Measurements from ENCODE around the gene HERC2. TPM values are rescaled to one million over a fixed set of nuclear protein-coding genes. Genes with fewer than 3 reads are reported as not detected.

The HERC2 gene
- total RNA-seq, 2 donors from 2014 or later: 105 to 112 TPM

DNA sequence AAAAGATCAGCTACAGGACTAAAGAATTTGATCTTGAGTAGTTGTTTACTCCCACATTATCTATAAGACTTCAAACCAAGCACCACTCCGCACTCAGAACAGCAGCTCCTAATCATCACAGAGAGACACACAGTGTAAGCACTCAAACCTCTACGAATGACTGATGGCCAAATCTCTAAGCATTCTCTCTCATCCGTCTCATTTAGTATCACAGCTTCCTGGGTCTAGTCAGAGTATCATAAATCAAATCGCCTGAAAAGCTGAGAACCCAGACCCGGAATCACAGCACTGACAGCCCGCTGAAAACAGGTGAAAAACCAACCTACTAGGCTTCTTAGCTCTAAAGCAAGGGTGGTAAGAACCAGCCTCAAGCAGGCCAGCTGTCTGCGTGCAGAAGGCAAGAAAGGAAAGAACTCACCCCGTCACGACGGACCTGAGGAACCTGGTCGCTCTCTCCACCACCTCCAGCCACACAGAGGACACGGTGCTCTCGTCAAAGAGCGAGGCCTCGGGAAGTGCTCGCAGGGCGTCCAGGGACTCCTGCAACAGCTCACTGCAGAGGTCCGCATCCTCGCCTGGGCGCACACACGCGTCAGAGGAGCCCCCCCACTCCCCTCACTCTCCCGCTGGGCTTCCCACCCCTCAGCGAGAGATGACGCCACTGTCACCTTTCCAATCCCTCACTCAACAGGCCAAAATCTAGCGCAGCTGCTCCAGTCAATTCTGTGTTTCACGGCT lies 47.9 kb downstream of the HERC2 start:
- Mint-ChIP-seq H3K27ac (peak overlapping the region; percentile 31), H3K4me3 (no peak overlapping the region), H3K9me3 (no peaks in the 10 kb centered on the region), H3K36me3 (ENCODE audit: low read depth) (peaks cover 53% of the 10 kb centered on the region), H3K27me3 (ENCODE audit: insufficient read depth) (no peaks in the 10 kb centered on the region), H3K4me1 (peaks cover 3% of the 10 kb centered on the region)
- no peaks in the 10 kb centered on the region for H3K9me3 ChIP-seq (ENCODE audit: control insufficient read depth, low read length)
- H3K9ac ChIP-seq (ENCODE audit: extremely low read depth, low read length, poor library complexity, severe bottlenecking): no peak overlapping the region
- no peaks in the 10 kb centered on the region for H3K27me3 ChIP-seq (ENCODE audit: control insufficient read depth, insufficient read depth, low read length, poor library complexity, severe bottlenecking)
- H3K36me3 ChIP-seq (ENCODE audit: control insufficient read depth, insufficient read depth, low read length): peaks cover 63% of the 10 kb centered on the region
- H3K4me3 ChIP-seq (ENCODE audit: low read length): no peak overlapping the region
- no peak for DNase-seq
- H3K4me1 ChIP-seq (ENCODE audit: control insufficient read depth, insufficient read depth, low read length): no peaks in the 10 kb centered on the region
- 91 to 92% methylated on average over 26 to 27 of the region's 27 CpGs for WGBS, 2 experiments (ENCODE audit: insufficient coverage in 1 of 2, insufficient read length in 1 of 2)
- peak overlapping the region; percentile 51 for H3K27ac ChIP-seq (ENCODE audit: low read depth, low read length)
- TF ChIP-seq, protein P1, sequence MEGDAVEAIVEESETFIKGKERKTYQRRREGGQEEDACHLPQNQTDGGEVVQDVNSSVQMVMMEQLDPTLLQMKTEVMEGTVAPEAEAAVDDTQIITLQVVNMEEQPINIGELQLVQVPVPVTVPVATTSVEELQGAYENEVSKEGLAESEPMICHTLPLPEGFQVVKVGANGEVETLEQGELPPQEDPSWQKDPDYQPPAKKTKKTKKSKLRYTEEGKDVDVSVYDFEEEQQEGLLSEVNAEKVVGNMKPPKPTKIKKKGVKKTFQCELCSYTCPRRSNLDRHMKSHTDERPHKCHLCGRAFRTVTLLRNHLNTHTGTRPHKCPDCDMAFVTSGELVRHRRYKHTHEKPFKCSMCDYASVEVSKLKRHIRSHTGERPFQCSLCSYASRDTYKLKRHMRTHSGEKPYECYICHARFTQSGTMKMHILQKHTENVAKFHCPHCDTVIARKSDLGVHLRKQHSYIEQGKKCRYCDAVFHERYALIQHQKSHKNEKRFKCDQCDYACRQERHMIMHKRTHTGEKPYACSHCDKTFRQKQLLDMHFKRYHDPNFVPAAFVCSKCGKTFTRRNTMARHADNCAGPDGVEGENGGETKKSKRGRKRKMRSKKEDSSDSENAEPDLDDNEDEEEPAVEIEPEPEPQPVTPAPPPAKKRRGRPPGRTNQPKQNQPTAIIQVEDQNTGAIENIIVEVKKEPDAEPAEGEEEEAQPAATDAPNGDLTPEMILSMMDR (conservative IDR thresholded peaks at IDR 0.05): no peak

DNA sequence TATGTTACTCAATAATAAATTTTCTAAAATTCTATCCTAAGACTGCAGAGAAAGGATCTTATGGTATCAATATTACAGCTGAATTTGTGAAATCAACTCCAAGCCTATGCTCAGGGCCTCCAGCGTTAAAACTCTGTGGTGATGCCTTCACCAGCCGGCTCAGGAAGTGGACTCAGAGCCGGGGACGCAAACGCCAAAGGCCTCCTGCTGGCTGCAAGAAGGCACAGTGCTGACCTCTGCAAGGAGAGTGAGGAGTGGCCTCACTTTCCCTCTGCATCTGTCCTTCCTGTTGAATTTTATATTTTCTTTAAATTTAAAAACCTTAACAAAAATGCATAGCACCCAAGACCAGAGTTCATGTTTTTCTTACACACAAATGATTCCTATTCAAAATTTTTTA lies 48.5 kb downstream of the HERC2 start:
- H3K36me3 Mint-ChIP-seq (ENCODE audit: low read depth): peaks cover 54% of the 10 kb centered on the region
- 58 to 70% methylated on average over 2 to 5 of the region's 5 CpGs for WGBS, 2 experiments (ENCODE audit: insufficient coverage in 1 of 2, insufficient read length in 1 of 2)
- Histone ChIP-seq H3K4me1 (ENCODE audit: control insufficient read depth, insufficient read depth, low read length) (no peaks in the 10 kb centered on the region), H3K4me3 (ENCODE audit: low read length) (no peak overlapping the region), H3K36me3 (ENCODE audit: control insufficient read depth, insufficient read depth, low read length) (peaks cover 64% of the 10 kb centered on the region), H3K27me3 (ENCODE audit: control insufficient read depth, insufficient read depth, low read length, poor library complexity, severe bottlenecking) (no peaks in the 10 kb centered on the region), H3K9me3 (ENCODE audit: control insufficient read depth, low read length) (no peaks in the 10 kb centered on the region), H3K9ac (ENCODE audit: extremely low read depth, low read length, poor library complexity, severe bottlenecking) (no peak overlapping the region), H3K27ac (ENCODE audit: low read depth, low read length) (no peak overlapping the region)
- no peaks in the 10 kb centered on the region for H3K9me3 Mint-ChIP-seq
- no peaks in the 10 kb centered on the region for H3K27me3 Mint-ChIP-seq (ENCODE audit: insufficient read depth)
- H3K4me1 Mint-ChIP-seq: peaks cover 3% of the 10 kb centered on the region
- peak; percentile 63 for DNase-seq
- no peak overlapping the region for H3K4me3 Mint-ChIP-seq
- peak overlapping the region; percentile 31 for H3K27ac Mint-ChIP-seq
- TF ChIP-seq, protein P1 (conservative IDR thresholded peaks at IDR 0.05): peak; percentile 70

DNA sequence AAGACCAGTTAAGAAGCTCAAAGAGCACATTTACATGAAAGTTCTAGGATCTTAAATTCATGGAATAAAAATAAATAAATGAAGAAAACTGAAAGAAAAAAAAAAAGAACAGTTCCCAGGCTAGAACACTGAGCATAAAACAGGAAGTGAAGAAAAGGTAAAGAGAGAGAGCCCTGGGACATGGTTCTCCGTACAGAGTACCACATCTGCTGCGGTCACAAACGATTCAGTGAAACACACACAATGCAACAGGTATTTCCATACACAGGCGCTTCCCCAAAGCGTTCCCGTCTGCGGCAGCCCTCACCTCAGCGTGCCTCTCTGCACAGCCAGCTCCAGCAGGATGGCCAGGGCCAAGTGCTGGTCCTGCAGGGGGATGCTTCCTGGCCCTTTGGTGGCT lies 49.4 kb downstream of the HERC2 start:
- Histone ChIP-seq H3K9ac (ENCODE audit: extremely low read depth, low read length, poor library complexity, severe bottlenecking) (no peak overlapping the region), H3K4me1 (ENCODE audit: control insufficient read depth, insufficient read depth, low read length) (no peaks in the 10 kb centered on the region), H3K9me3 (ENCODE audit: control insufficient read depth, low read length) (no peaks in the 10 kb centered on the region), H3K36me3 (ENCODE audit: control insufficient read depth, insufficient read depth, low read length) (peaks cover 69% of the 10 kb centered on the region), H3K27ac (ENCODE audit: low read depth, low read length) (no peak overlapping the region), H3K27me3 (ENCODE audit: control insufficient read depth, insufficient read depth, low read length, poor library complexity, severe bottlenecking) (no peaks in the 10 kb centered on the region), H3K4me3 (ENCODE audit: low read length) (no peak overlapping the region)
- H3K9me3 Mint-ChIP-seq: no peaks in the 10 kb centered on the region
- no peak overlapping the region for H3K4me3 Mint-ChIP-seq
- peaks cover 62% of the 10 kb centered on the region for H3K36me3 Mint-ChIP-seq (ENCODE audit: low read depth)
- H3K27me3 Mint-ChIP-seq (ENCODE audit: insufficient read depth): no peaks in the 10 kb centered on the region
- no peak for DNase-seq
- no peak overlapping the region for H3K27ac Mint-ChIP-seq
- peaks cover 3% of the 10 kb centered on the region for H3K4me1 Mint-ChIP-seq
- TF ChIP-seq, protein P1 (conservative IDR thresholded peaks at IDR 0.05): no peak
- WGBS, 2 experiments (ENCODE audit: insufficient coverage in 1 of 2, insufficient read length in 1 of 2): 90% methylated on average over 8 of the region's 8 CpGs; no CpG with 5 or more reads in 1 of the 2 experiments
